Neural cell (in vitro differentiated cells): ENCODE measurements around the gene ASH1L. TPM values are rescaled to one million over a fixed set of nuclear protein-coding genes. Genes with fewer than 3 reads are reported as not detected.

ENCODE experiments used
- H2AFZ ChIP-seq: fragments of 200-600, 300-800 bp; sonication (generic), shearing (Covaris generic); 2 replicates; pipeline ENCODE4 v1.6.0; 2014; ENCODE audit warnings: low read depth, mild to moderate bottlenecking, antibody characterized with exemption, low read length, moderate library complexity
- H3F3A ChIP-seq: fragments of 200-600 bp; shearing (Covaris generic); 2 replicates; pipeline ENCODE4 v1.6.1; 2016; ENCODE audit warnings: mild to moderate bottlenecking, moderate library complexity, mixed read lengths, antibody characterized with exemption, low read length; ENCODE audit not compliant: insufficient read depth, poor library complexity, severe bottlenecking
- H3K27ac ChIP-seq: fragments of 200-600, 300-800 bp; sonication (generic), shearing (Covaris generic); 2 replicates; pipeline ENCODE4 v1.5.1; 2014; ENCODE audit warnings: mild to moderate bottlenecking, low read length, moderate library complexity
- H3K27me3 ChIP-seq: fragments of 300-800, 200-600 bp; sonication (generic), shearing (Covaris generic); 2 replicates; pipeline ENCODE4 v1.6.0; 2014; ENCODE audit warnings: mild to moderate bottlenecking, low read depth, low read length, moderate library complexity; ENCODE audit not compliant: insufficient read depth
- H3K36me3 ChIP-seq: fragments of 300-800, 200-600 bp; sonication (generic), shearing (Covaris generic); 2 replicates; pipeline ENCODE4 v1.5.1; 2014; ENCODE audit warnings: mild to moderate bottlenecking, antibody characterized with exemption, low read length, moderate library complexity; ENCODE audit not compliant: insufficient read depth
- H3K4me2 ChIP-seq: fragments of 300-800, 200-600 bp; sonication (generic), shearing (Covaris generic); 2 replicates; pipeline ENCODE4 v1.6.0; 2014; ENCODE audit warnings: mild to moderate bottlenecking, low read length
- H3K4me3 ChIP-seq: fragments of 300-800, 200-600 bp; sonication (generic), shearing (Covaris generic); 2 replicates; pipeline ENCODE4 v1.5.1; 2014; ENCODE audit warnings: mild to moderate bottlenecking, low read length, moderate library complexity
- H3K79me2 ChIP-seq: fragments of 200-600 bp; shearing (Covaris generic); replicated peaks from 2 replicates; pipeline ENCODE4 v1.6.0; 2014; ENCODE audit warnings: mild to moderate bottlenecking, low read length, moderate library complexity; ENCODE audit not compliant: insufficient read depth
- H3K9ac ChIP-seq: fragments of 300-800, 200-600 bp; sonication (generic), shearing (Covaris generic); 2 replicates; pipeline ENCODE4 v1.6.1; 2016; ENCODE audit warnings: mild to moderate bottlenecking, low read length, mixed read lengths
- H3K9me2 ChIP-seq: fragments of 200-600 bp; shearing (Covaris generic); 2 replicates; pipeline ENCODE4 v1.6.1; 2016; ENCODE audit warnings: mild to moderate bottlenecking, low read length, mixed read lengths; ENCODE audit not compliant: insufficient read depth
- H3K9me3 ChIP-seq: fragments of 200-600, 300-800 bp; sonication (generic), shearing (Covaris generic); 2 replicates; pipeline ENCODE4 v1.6.1; 2016; ENCODE audit warnings: mild to moderate bottlenecking, mixed run types, low read length, moderate library complexity, mixed read lengths
- H4K20me1 ChIP-seq: fragments of 200-600 bp; shearing (Covaris generic); 2 replicates; pipeline ENCODE4 v1.6.1; 2016; ENCODE audit warnings: mild to moderate bottlenecking, mixed run types; ENCODE audit not compliant: insufficient read depth
- EP300 ChIP-seq: fragments of 450-650 bp; conservative IDR thresholded peaks from 2 replicates; pipeline ENCODE4 v1.6.1; 2014; ENCODE audit warnings: antibody characterized with exemption, mild to moderate bottlenecking, moderate library complexity; ENCODE audit not compliant: poor library complexity, severe bottlenecking
- EZH2 ChIP-seq: fragments of 200-600, 300-800 bp; shearing (Covaris generic), sonication (generic); IDR thresholded peaks from 2 replicates; pipeline ENCODE4 v1.6.1; 2014; ENCODE audit warnings: antibody characterized with exemption, low read length, borderline replicate concordance, mild to moderate bottlenecking; ENCODE audit not compliant: insufficient read depth, poor library complexity, severe bottlenecking
- MXI1 ChIP-seq: fragments of 450-650 bp; conservative IDR thresholded peaks from 2 replicates; pipeline ENCODE4 v1.6.1; 2014; ENCODE audit warnings: antibody characterized with exemption, mild to moderate bottlenecking; ENCODE audit not compliant: poor library complexity, severe bottlenecking
- POLR2AphosphoS5 ChIP-seq: IDR thresholded peaks from 2 replicates; pipeline ENCODE4 v1.6.1; 2012
- RAD21 ChIP-seq: fragments of 450-650 bp; conservative IDR thresholded peaks from 2 replicates; pipeline ENCODE4 v1.6.1; 2014; ENCODE audit warnings: antibody characterized with exemption, mild to moderate bottlenecking, moderate library complexity
- SMC3 ChIP-seq: fragments of 450-650 bp; conservative IDR thresholded peaks from 2 replicates; pipeline ENCODE4 v1.6.1; 2014; ENCODE audit warnings: antibody characterized with exemption, mild to moderate bottlenecking, moderate library complexity; ENCODE audit not compliant: poor library complexity
- TAF1 ChIP-seq: IDR thresholded peaks from 2 replicates; pipeline ENCODE4 v1.6.1; 2012; ENCODE audit warnings: low read depth
- polyA plus RNA-seq: library from polyadenylated mRNA; depleted of rRNA; stranded (reverse); fragments of >200 nt; gene quantifications from 2 replicates; pipeline ENCODE4 v1.2.3, GENCODE V29; 2014
- TF ChIP-seq, protein P1 (sequence below): IDR thresholded peaks from 2 replicates; pipeline ENCODE4 v1.6.1; 2012; ENCODE audit warnings: borderline replicate concordance

The ASH1L gene
- polyA plus RNA-seq, 1 donor from 2014 or later = 16.2 TPM

DNA sequence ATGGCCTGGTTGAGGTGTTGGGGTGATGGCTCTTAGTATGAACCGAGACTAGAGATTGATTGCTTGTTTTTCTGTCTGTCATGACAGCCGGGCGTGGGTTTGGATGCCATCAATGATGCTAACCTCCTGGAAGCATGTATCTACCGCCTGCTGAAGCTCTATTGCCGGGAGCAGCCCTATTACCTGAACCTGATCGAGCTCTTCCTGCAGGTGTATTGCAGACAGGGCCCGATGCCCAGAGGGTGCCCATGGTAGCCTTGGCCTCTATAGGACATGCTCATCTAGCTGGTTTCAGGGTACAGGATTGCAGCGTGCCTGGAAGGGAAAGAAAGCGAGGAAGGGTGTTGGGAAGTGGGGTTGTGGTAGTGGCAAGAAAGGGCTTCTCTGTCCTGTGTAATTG, 244.5 kb downstream of the ASH1L start:
- no peaks in the 10 kb centered on the region for H3K9me2 ChIP-seq
- H3K27ac ChIP-seq = no peak overlapping the region
- H2AFZ ChIP-seq = no peak overlapping the region
- no peak overlapping the region for H3K4me3 ChIP-seq
- no peak overlapping the region for H3K9ac ChIP-seq
- no peaks in the 10 kb centered on the region for H3K36me3 ChIP-seq
- no peak overlapping the region for H3K4me2 ChIP-seq
- no peak for TF ChIP-seq TAF1
- no peak for TF ChIP-seq POLR2AphosphoS5
- TF ChIP-seq, protein P1, sequence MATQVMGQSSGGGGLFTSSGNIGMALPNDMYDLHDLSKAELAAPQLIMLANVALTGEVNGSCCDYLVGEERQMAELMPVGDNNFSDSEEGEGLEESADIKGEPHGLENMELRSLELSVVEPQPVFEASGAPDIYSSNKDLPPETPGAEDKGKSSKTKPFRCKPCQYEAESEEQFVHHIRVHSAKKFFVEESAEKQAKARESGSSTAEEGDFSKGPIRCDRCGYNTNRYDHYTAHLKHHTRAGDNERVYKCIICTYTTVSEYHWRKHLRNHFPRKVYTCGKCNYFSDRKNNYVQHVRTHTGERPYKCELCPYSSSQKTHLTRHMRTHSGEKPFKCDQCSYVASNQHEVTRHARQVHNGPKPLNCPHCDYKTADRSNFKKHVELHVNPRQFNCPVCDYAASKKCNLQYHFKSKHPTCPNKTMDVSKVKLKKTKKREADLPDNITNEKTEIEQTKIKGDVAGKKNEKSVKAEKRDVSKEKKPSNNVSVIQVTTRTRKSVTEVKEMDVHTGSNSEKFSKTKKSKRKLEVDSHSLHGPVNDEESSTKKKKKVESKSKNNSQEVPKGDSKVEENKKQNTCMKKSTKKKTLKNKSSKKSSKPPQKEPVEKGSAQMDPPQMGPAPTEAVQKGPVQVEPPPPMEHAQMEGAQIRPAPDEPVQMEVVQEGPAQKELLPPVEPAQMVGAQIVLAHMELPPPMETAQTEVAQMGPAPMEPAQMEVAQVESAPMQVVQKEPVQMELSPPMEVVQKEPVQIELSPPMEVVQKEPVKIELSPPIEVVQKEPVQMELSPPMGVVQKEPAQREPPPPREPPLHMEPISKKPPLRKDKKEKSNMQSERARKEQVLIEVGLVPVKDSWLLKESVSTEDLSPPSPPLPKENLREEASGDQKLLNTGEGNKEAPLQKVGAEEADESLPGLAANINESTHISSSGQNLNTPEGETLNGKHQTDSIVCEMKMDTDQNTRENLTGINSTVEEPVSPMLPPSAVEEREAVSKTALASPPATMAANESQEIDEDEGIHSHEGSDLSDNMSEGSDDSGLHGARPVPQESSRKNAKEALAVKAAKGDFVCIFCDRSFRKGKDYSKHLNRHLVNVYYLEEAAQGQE = no peak
- H4K20me1 ChIP-seq = no peaks in the 10 kb centered on the region
- H3K79me2 ChIP-seq = peaks cover 28% of the 10 kb centered on the region
- H3F3A ChIP-seq = no peaks in the 10 kb centered on the region
- H3K9me3 ChIP-seq = no peaks in the 10 kb centered on the region
- no peaks in the 10 kb centered on the region for H3K27me3 ChIP-seq

DNA sequence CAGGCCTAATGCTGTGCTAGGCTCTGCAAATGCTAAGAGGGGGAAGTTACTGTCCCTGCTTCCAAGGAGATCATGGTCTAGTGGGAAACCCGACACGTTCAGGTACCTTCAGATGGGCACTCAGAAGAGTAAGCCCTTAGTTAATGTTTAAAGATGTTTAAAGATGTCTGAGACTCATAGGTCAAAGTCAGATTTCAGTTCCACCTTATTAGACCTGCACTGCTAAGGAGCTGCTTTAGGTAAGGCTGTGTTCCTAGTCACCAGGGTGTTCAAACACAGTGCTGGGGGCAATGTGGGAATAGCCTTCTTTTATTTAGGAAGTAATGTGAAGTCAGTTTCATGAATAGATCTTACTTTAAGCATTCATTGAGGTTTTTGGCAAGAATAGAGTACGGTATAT, 245.7 kb downstream of the ASH1L start:
- Histone ChIP-seq H3K4me3 (no peak overlapping the region), H3F3A (no peaks in the 10 kb centered on the region), H3K9me3 (no peaks in the 10 kb centered on the region), H2AFZ (no peak overlapping the region), H3K36me3 (no peaks in the 10 kb centered on the region), H3K9ac (no peak overlapping the region), H3K79me2 (peaks cover 21% of the 10 kb centered on the region), H3K9me2 (no peaks in the 10 kb centered on the region), H3K27me3 (no peaks in the 10 kb centered on the region), H3K27ac (no peak overlapping the region), H4K20me1 (no peaks in the 10 kb centered on the region), H3K4me2 (no peak overlapping the region)
- TF ChIP-seq, protein P1 = no peak
- TF ChIP-seq EP300 = no peak
- TF ChIP-seq MXI1 = no peak
- TF ChIP-seq EZH2 = no peak
- TF ChIP-seq TAF1 = no peak
- TF ChIP-seq RAD21 = no peak
- TF ChIP-seq POLR2AphosphoS5 = no peak
- no peak for TF ChIP-seq SMC3
